Skeletal muscle tissue (tissue), 4 donors: ENCODE measurements around the gene PLEKHB2. TPM values are rescaled to one million over a fixed set of nuclear protein-coding genes. Genes with fewer than 3 reads are reported as not detected.
"Not testable (repeated sequence)": the region's sequence is repeated elsewhere in the genome, so short reads cannot be mapped to it uniquely, and the experiment has no call there.

Experiments used
- H3K27ac ChIP-seq: one replicate; pipeline ENCODE4 v1.7.0; 2013; ENCODE audit warnings: mild to moderate bottlenecking, low read depth, low read length, inconsistent platforms
- H3K27me3 ChIP-seq, 3 donors: one replicate each; pipeline ENCODE4 v1.7.0; 2013; ENCODE audit warnings: low read length in 3 of 3; ENCODE audit not compliant: control insufficient read depth in 3 of 3, insufficient read depth in 3 of 3
- H3K36me3 ChIP-seq, 3 donors: one replicate each; pipeline ENCODE4 v1.7.0; 2013; ENCODE audit warnings: low read length in 3 of 3; ENCODE audit not compliant: control insufficient read depth in 3 of 3, insufficient read depth in 3 of 3
- H3K4me1 ChIP-seq, 3 donors: one replicate each; pipeline ENCODE4 v1.7.0; 2013; ENCODE audit warnings: low read length in 3 of 3, mild to moderate bottlenecking in 3 of 3; ENCODE audit not compliant: control insufficient read depth in 3 of 3, insufficient read depth in 3 of 3
- H3K4me3 ChIP-seq, 3 donors: one replicate each; pipeline ENCODE4 v1.7.0; 2013; ENCODE audit warnings: low read length in 3 of 3
- H3K9ac ChIP-seq, 3 donors: one replicate each; pipeline ENCODE4 v1.7.0; 2013; ENCODE audit warnings: low read length in 3 of 3, mild to moderate bottlenecking in 3 of 3, moderate library complexity in 2 of 3, low read depth in 1 of 3
- H3K9me3 ChIP-seq, 3 donors: one replicate each; pipeline ENCODE4 v1.7.0; 2013; ENCODE audit warnings: low read length in 3 of 3; ENCODE audit not compliant: control insufficient read depth in 3 of 3
- total RNA-seq: library from RNA; depleted of rRNA; stranded (reverse); fragments of >200 nt; gene quantifications from one replicate; pipeline ENCODE4 v1.2.3, GENCODE V29; 2014
- donor health status: Osteomylitis.

The PLEKHB2 gene
- total RNA-seq, 1 donor from 2014 or later, result 46.4 TPM

GRCh38 chr2:131093696-131094462 is 11.3 kb upstream of the PLEKHB2 start:
- H3K4me3 ChIP-seq, result peak overlapping the region; percentile 77 to 83 (median 79)
- H3K4me1 ChIP-seq, result peaks cover 0 to 11% (median 4%) of the 10 kb centered on the region in 3 donors
- H3K36me3 ChIP-seq, result peaks cover 0 to 2% (median 0%) of the 10 kb centered on the region in 3 donors
- peak overlapping the region; percentile 95 for H3K27ac ChIP-seq
- no peaks in the 10 kb centered on the region for H3K9me3 ChIP-seq
- H3K9ac ChIP-seq, result peak overlapping the region; percentile 90 to 97 (median 94)
- no peaks in the 10 kb centered on the region for H3K27me3 ChIP-seq

GRCh38 chr2:131094463-131095281 is 10.5 kb upstream of the PLEKHB2 start:
- H3K4me3 ChIP-seq, result peak overlapping the region in 1 of 3 donors; percentile 77

GRCh38 chr2:131103165-131103564 is 2.0 kb upstream of the PLEKHB2 start:
- no peaks in the 10 kb centered on the region for H3K36me3 ChIP-seq
- no peak overlapping the region for H3K27ac ChIP-seq
- H3K4me3 ChIP-seq, result no peak overlapping the region
- no peak overlapping the region for H3K9ac ChIP-seq
- no peaks in the 10 kb centered on the region for H3K9me3 ChIP-seq
- peaks cover 19 to 26% (median 24%) of the 10 kb centered on the region in 3 donors for H3K4me1 ChIP-seq
- H3K27me3 ChIP-seq, result no peaks in the 10 kb centered on the region

More at GRCh38 chr2:131094463-131095281, 10.5 kb upstream of the PLEKHB2 start:
- Histone ChIP-seq H3K4me1 (peaks cover 0 to 11% (median 4%) of the 10 kb centered on the region in 3 donors), H3K27me3 (no peaks in the 10 kb centered on the region), H3K9ac (peak overlapping the region in 1 of 3 donors; percentile 97), H3K27ac (no peak overlapping the region), H3K9me3 (no peaks in the 10 kb centered on the region), H3K36me3 (peaks cover 0 to 2% (median 0%) of the 10 kb centered on the region in 3 donors)

- Histone ChIP-seq H3K4me3 (peak overlapping the region; percentile 89 to 94 (median 93)), H3K4me1 (peaks cover 19 to 26% (median 24%) of the 10 kb centered on the region in 3 donors), H3K36me3 (no peaks in the 10 kb centered on the region), H3K9ac (peak overlapping the region; percentile 87 to 97 (median 97)), H3K27ac (peak overlapping the region; percentile 98), H3K9me3 (no peaks in the 10 kb centered on the region), H3K27me3 (no peaks in the 10 kb centered on the region)
Observed at GRCh38 chr2:131104487-131105155, 515 bp upstream of the PLEKHB2 start.

GRCh38 chr2:131105950-131106801 is 1.0 kb downstream of the PLEKHB2 start:
- Histone ChIP-seq H3K9ac (peak overlapping the region; percentile 93 to 97 (median 97)), H3K27ac (peak overlapping the region; percentile 98), H3K4me1 (peaks cover 19 to 26% (median 24%) of the 10 kb centered on the region in 3 donors), H3K9me3 (no peaks in the 10 kb centered on the region), H3K4me3 (peak overlapping the region; percentile 89 to 94 (median 93)), H3K36me3 (no peaks in the 10 kb centered on the region), H3K27me3 (no peaks in the 10 kb centered on the region)

- Histone ChIP-seq H3K27ac (no peak overlapping the region), H3K9me3 (no peaks in the 10 kb centered on the region), H3K4me3 (no peak overlapping the region), H3K4me1 (peaks cover 0 to 4% (median 3%) of the 10 kb centered on the region in 3 donors), H3K9ac (no peak overlapping the region), H3K36me3 (peaks cover 0 to 3% (median 0%) of the 10 kb centered on the region in 3 donors), H3K27me3 (no peaks in the 10 kb centered on the region)
Observed at GRCh38 chr2:131112529-131112928, 7.4 kb downstream of the PLEKHB2 start.

GRCh38 chr2:131113566-131114227 is 8.6 kb downstream of the PLEKHB2 start:
- Histone ChIP-seq H3K27me3 (no peaks in the 10 kb centered on the region), H3K36me3 (peaks cover 0 to 3% (median 0%) of the 10 kb centered on the region in 3 donors), H3K27ac (no peak overlapping the region), H3K9me3 (no peaks in the 10 kb centered on the region), H3K9ac (no peak overlapping the region), H3K4me1 (peaks cover 0 to 4% (median 3%) of the 10 kb centered on the region in 3 donors), H3K4me3 (no peak overlapping the region)

- not testable (repeated sequence) for H3K9me3 ChIP-seq, H3K4me3 ChIP-seq, H3K36me3 ChIP-seq, H3K4me1 ChIP-seq, H3K27ac ChIP-seq, H3K27me3 ChIP-seq, H3K9ac ChIP-seq
Observed at GRCh38 chr2:131114950-131115349, 9.8 kb downstream of the PLEKHB2 start.
